GM20000 (cell line): ENCODE measurements around the gene CCNY.

ENCODE experiments used
- DNase-seq: peaks from one replicate; pipeline ENCODE4 v3.0.0; 2012; ENCODE audit warnings: low spot score
- CTCF ChIP-seq: IDR thresholded peaks from 2 replicates; pipeline ENCODE4 v1.5.1; 2012; ENCODE audit warnings: mild to moderate bottlenecking, control low read depth; ENCODE audit errors: extremely low read depth, missing control alignments

The CCNY gene

DNA sequence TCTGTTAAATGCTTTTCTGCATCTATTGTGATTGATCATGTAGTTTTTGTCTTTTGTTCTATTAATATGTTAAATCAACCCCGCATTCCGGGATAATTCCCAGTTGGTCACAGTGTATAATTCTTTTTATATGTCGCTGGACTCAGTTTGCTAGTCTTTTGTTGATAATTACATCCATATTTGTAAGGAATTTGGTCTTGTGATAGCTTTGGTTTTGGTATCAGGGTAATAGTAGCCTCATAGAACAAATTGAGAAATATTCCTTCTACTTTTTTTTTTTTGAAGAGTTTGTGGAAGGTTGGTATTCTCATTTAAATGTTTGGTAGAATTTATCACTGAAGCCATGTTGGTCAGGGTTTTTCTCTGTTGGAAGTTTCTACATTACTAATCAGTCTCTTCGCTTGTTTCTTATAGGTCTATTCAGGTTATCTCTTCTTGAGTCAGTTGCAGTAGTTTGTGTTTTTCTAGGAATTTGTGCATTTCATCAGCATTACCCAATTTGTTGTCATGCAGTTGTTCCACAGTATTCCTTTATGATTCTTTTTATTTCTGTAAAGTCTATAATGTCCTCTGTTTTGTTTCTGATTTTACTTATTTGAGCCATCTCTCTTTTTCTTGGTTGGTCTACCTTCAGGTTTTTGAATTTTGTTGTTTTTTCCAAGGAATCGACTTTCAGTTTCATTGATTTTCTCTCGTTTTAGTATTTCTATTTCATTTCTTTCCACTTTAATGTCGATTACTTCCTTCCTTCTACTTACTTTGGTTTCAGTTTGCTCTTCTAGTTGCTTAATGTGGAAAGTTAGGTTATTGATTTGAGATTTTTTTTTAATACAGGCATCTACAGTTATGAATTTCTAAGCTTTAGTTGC lies 204.2 kb downstream of the CCNY start:
- no peak for TF ChIP-seq CTCF
- DNase-seq, result no peak

DNA sequence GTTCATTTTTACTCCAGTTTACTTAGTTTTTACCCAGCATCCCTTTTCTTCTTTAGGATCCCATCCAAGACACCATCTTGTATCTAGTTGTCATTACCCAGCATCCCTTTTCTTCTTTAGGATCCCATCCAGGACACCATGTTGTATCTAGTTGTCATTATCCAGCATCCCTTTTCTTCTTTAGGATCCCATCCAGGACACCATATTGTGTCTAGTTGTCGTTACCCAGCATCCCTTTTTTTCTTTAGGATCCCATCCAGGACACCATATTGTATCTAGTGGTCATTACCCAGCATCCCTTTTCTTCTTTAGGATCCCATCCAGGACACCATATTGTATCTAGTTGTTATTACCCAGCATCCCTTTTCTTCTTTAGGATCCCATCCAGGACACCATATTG lies 205.4 kb downstream of the CCNY start:
- DNase-seq, result no peak
- TF ChIP-seq CTCF, result no peak

DNA sequence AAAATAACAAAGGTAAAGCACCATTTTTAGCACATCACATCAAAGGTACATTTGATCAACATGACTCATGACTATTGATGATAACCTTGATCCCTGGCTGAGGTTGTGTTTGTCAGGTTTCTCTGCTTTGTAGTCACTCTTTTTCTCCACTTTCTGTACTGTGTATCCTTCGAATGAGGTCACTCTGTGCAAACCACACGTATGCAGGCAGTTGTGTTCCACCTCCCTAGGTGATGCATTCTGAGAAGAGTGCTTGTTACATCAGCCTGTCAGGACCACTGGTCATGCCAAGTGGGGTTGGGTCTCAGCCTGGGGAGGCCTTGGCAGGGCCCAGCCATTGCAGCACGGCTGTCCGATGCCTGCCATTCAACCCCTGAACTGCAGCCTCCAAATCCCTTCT lies 206.0 kb downstream of the CCNY start:
- TF ChIP-seq CTCF, result no peak
- no peak for DNase-seq

DNA sequence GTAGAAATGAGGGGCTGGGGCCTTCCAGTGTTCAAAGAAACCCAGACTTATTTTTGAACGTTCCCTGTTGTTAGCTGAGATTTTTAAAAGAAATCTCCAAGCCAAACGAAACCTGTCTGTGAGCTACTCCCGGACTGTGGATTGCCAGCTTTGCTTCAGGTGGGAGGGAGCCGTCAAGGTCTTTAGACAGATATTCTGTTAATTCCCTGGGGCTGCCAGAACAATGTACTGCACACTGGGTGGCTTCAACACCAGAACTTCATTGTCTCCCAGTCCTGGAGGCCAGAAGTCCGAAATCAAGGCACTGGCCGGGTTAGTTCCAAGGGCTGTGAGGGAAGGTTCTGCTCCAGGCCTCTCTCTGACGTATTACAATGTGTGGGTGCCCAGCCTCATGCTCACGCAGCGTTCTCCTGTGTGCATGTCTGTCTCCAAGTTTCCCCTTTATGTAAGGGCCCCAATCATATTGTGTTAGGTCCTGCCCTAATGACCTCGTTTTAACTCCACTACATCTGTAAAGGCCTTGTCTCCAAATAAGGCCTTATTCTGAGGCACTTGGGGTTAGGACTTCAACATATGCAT lies 208.9 kb downstream of the CCNY start:
- TF ChIP-seq CTCF, result no peak
- no peak for DNase-seq

- no peak for TF ChIP-seq CTCF
- no peak for DNase-seq
Observed at GRCh38 chr10:35545878-35546590, 209.7 kb downstream of the CCNY start.

- no peak for DNase-seq
- TF ChIP-seq CTCF, result no peak
Observed at GRCh38 chr10:35546824-35547225, 210.5 kb downstream of the CCNY start.

DNA sequence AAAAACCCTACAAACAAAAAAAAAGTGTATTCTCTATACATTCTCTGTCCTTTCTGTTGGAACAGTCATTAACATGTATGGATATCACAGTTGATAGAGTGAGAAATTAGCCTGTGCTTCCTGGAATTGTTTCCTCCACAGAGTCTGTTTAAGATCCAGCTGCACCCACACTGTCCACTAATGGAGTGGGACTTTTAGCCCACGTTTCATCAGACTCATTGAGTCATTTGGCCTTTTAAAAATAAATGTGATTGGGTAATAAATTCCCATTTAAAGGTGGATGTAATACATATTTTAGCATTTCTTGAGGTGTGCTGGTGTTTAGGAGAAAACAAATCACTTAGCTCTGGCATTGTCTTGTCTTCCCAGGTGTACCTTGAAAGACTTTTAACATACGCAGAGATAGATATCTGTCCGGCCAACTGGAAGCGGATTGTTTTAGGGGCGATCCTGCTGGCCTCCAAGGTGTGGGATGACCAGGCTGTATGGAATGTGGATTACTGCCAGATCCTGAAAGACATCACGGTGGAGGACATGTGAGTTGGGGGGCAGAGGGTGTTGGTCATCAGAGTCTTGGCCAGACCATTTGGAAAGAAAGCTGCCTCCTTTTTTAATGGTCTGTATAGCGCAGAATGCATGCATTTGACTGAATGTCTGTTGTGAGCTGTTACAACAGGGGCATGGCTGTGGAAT lies 216.5 kb downstream of the CCNY start:
- no peak for TF ChIP-seq CTCF
- DNase-seq, result no peak
